HL-60 (cell line): ENCODE measurements around the gene FBXL17.

Source experiments
- DNase-seq, 2 experiments: peaks; one replicate each; pipeline ENCODE4 v3.0.0-alpha.2; 2010 to 2020; ENCODE audit warnings: low read depth in 1 of 2, low spot score in 1 of 2
- H3K27ac ChIP-seq: fragments of 250-450 bp; sonication (Bioruptor Pico); replicated peaks from 2 replicates; pipeline ENCODE4 v1.5.1; 2020; ENCODE audit warnings: mild to moderate bottlenecking, moderate library complexity
- H3K27me3 ChIP-seq: fragments of 250-450 bp; sonication (Bioruptor Pico); 2 replicates; pipeline ENCODE4 v1.5.1; 2021; ENCODE audit warnings: mild to moderate bottlenecking, moderate library complexity; ENCODE audit not compliant: insufficient read depth, poor library complexity, severe bottlenecking
- H3K4me3 ChIP-seq: replicated peaks from 2 replicates; pipeline ENCODE4 v1.5.1; 2011; ENCODE audit warnings: mild to moderate bottlenecking, control low read depth, low read length; ENCODE audit not compliant: insufficient read depth
- GABPA ChIP-seq: IDR thresholded peaks from 2 replicates; pipeline ENCODE4 v1.6.1; 2012; ENCODE audit warnings: low read depth
- POLR2AphosphoS5 ChIP-seq: IDR thresholded peaks from 2 replicates; pipeline ENCODE4 v1.6.1; 2012; ENCODE audit warnings: low read depth
- SPI1 ChIP-seq: IDR thresholded peaks from 2 replicates; pipeline ENCODE4 v1.6.1; 2012; ENCODE audit warnings: low read depth, mild to moderate bottlenecking, borderline replicate concordance
- TF ChIP-seq, protein P1 (sequence below): IDR thresholded peaks from one replicate; pipeline ENCODE4 v1.5.1; 2011; ENCODE audit warnings: low read length, control low read depth, inconsistent platforms; ENCODE audit not compliant: insufficient read depth
- TF ChIP-seq, protein P2 (sequence below): IDR thresholded peaks from 2 replicates; pipeline ENCODE4 v1.6.1; 2012; ENCODE audit warnings: low read depth; ENCODE audit not compliant: insufficient replicate concordance

FBXL17 gene

DNA sequence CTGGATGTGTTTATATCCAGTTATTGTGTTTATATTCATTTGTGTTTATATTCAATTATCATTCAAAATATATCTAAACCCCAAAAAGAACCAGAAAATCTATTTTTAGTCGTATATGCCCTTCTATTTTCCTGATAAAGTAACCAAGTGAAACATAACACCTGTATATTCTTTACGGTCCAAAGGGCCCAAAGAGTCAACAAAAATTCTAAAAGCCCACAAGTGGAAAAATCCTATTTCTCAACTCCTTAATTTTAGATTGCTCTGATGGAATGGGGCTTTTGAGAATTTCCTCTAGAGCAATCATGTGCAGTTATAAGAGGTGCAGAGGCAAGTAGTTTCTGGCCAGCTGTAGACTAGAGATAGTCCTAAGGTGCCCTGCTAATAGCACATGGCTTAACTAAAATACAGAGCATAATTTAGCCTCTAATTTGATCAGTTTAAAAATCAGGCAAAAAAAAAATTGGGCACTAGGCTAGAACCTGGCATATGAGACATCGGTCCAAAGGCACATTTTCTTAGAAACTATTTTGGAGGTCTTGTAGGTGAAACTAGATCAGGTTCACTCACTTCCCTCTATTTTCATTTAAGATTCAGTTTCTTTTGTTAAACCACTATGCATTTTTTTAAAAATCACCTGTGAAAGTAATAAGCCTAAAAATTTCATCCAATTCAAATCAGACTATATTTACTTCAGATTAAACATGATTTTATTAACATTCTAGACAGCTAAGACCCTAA lies 256.0 kb downstream of the FBXL17 start:
- H3K4me3 ChIP-seq = no peak overlapping the region
- no peak for DNase-seq
- no peak overlapping the region for H3K27ac ChIP-seq
- no peaks in the 10 kb centered on the region for H3K27me3 ChIP-seq
- TF ChIP-seq, protein P1, sequence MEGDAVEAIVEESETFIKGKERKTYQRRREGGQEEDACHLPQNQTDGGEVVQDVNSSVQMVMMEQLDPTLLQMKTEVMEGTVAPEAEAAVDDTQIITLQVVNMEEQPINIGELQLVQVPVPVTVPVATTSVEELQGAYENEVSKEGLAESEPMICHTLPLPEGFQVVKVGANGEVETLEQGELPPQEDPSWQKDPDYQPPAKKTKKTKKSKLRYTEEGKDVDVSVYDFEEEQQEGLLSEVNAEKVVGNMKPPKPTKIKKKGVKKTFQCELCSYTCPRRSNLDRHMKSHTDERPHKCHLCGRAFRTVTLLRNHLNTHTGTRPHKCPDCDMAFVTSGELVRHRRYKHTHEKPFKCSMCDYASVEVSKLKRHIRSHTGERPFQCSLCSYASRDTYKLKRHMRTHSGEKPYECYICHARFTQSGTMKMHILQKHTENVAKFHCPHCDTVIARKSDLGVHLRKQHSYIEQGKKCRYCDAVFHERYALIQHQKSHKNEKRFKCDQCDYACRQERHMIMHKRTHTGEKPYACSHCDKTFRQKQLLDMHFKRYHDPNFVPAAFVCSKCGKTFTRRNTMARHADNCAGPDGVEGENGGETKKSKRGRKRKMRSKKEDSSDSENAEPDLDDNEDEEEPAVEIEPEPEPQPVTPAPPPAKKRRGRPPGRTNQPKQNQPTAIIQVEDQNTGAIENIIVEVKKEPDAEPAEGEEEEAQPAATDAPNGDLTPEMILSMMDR = no peak
- TF ChIP-seq, protein P2, sequence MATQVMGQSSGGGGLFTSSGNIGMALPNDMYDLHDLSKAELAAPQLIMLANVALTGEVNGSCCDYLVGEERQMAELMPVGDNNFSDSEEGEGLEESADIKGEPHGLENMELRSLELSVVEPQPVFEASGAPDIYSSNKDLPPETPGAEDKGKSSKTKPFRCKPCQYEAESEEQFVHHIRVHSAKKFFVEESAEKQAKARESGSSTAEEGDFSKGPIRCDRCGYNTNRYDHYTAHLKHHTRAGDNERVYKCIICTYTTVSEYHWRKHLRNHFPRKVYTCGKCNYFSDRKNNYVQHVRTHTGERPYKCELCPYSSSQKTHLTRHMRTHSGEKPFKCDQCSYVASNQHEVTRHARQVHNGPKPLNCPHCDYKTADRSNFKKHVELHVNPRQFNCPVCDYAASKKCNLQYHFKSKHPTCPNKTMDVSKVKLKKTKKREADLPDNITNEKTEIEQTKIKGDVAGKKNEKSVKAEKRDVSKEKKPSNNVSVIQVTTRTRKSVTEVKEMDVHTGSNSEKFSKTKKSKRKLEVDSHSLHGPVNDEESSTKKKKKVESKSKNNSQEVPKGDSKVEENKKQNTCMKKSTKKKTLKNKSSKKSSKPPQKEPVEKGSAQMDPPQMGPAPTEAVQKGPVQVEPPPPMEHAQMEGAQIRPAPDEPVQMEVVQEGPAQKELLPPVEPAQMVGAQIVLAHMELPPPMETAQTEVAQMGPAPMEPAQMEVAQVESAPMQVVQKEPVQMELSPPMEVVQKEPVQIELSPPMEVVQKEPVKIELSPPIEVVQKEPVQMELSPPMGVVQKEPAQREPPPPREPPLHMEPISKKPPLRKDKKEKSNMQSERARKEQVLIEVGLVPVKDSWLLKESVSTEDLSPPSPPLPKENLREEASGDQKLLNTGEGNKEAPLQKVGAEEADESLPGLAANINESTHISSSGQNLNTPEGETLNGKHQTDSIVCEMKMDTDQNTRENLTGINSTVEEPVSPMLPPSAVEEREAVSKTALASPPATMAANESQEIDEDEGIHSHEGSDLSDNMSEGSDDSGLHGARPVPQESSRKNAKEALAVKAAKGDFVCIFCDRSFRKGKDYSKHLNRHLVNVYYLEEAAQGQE = no peak
- TF ChIP-seq POLR2AphosphoS5 (no peak), SPI1 (no peak), GABPA (no peak)

DNA sequence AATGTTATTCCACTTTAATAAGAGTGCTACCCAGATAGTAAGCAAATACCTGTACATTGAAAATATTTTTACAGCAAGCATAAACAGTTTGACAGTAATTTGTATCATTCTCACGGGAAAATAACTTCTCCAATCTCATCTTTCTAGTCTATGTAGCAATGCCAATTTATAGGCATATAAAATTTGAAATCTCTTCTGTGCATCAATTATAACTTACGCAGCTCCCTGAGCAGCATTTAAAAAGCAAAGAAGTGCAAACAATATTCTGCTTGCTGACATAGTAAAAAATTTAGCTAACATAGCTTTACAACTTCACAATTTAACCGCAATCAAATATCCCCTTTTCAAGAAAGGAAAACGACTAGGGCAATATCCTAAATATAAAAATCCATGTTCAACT lies 257.3 kb downstream of the FBXL17 start:
- no peak for TF ChIP-seq GABPA
- TF ChIP-seq, protein P1 = no peak
- TF ChIP-seq, protein P2 = no peak
- TF ChIP-seq POLR2AphosphoS5 = no peak
- no peak for TF ChIP-seq SPI1
- no peaks in the 10 kb centered on the region for H3K27me3 ChIP-seq
- no peak for DNase-seq
- no peak overlapping the region for H3K27ac ChIP-seq
- H3K4me3 ChIP-seq = no peak overlapping the region

DNA sequence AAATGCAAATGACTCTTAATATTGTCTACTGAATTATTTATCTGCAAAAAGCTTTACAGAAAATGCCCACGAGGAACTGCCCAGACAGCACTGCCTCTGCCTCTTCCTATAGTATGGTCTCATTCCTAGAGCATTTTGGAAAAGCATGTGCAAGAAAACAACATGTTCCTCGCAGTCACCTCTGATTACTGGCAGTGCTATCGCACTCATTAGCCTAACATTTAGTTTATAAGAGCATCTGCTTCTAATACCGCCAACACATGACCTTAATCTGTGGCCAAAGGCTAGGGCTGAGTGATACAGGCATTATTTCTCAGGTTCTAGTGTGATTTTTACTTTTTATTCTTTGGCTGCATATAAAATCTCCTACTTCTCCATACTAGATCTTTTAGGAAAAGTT lies 259.2 kb downstream of the FBXL17 start:
- DNase-seq = no peak
- Histone ChIP-seq H3K27ac (no peak overlapping the region), H3K27me3 (no peaks in the 10 kb centered on the region), H3K4me3 (no peak overlapping the region)
- TF ChIP-seq, protein P2 = no peak
- no peak for TF ChIP-seq POLR2AphosphoS5
- no peak for TF ChIP-seq GABPA
- no peak for TF ChIP-seq SPI1
- TF ChIP-seq, protein P1 = no peak
